ENCODE data around the gene B4GALNT4.
"Not testable (repeated sequence)": the region's sequence is repeated elsewhere in the genome, so short reads cannot be mapped to it uniquely, and the experiment has no call there.

The B4GALNT4 gene

GRCh38 chr11:424766-425165, 55.5 kb downstream of the B4GALNT4 start:
- not testable (repeated sequence) for DNase-seq

- no peak for DNase-seq
These were observed 56.0 kb downstream of the B4GALNT4 start for GRCh38 chr11:425301-425700.

GRCh38 chr11:426851-427250, 57.6 kb downstream of the B4GALNT4 start:
- DNase-seq, result no peak

DNA sequence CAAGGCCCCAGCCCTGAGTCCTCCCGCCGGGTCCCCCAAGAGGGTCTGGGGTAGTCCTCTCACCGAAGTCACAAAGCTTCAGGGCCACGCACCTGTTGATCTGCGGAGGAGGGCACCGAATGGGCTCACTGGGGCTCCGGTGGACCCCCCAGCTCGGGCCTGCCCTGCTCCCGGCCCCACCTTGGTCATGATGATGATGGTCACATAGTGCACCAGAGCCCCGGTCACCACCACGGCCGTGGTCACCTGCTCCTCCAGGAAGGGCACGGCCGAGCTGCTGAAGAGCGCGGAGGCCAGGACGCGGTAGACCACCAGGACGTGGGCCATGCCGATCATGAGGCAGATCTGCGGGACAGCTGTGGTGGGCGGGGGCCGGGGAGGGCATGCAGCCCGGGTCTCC, 59.0 kb downstream of the B4GALNT4 start:
- no peak for DNase-seq

- no peak for DNase-seq
These were observed 60.1 kb downstream of the B4GALNT4 start for GRCh38 chr11:429391-429790.

DNA sequence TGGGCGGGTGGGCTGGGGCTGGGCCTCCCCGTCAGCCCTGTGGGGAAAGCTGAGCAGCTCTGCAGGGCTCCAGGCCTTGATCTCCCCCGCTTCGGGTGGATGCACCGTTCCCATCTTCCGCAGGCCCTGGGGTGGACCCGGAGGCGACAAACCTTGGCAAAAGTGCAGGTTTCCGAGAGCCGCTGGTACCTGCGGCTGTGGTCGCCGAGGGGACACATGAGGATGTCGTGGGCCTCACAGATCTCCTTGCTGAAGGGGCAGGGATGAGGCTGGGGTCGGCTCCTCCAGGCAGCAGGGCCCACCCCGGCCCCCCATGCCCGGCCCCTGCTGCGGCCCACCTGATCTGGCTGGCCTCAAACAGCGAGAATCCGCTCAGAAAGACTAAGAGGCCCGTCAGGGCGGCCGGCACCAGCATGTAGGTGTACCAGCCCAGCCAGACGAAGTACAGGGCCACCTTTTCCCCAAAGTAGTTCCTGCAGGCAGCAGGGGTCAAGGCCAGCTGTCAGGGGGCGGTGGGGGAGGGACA, 60.7 kb downstream of the B4GALNT4 start:
- no peak for DNase-seq
